K562 (cell line): ENCODE measurements around the gene SPEG. TPM values are rescaled to one million over a fixed set of nuclear protein-coding genes. Genes with fewer than 3 reads are reported as not detected.

Source experiments
- ATAC-seq: fragments of 200-7000 bp; cut with Tn5 transposase; 3 replicates; pipeline ENCODE4 v1.9.1; 2020; ENCODE audit warnings: moderate library complexity
- BruUV-seq: library from RNA; stranded (reverse); fragments of 400-500 nt; replicated peaks from 2 replicates; lab custom pipeline; 2021; lab: Mats Ljungman, UMichigan
- CTCF ChIA-PET: fragments of 300-600 bp; formaldehyde crosslinking; extraction: SDS; loops from one replicate; lab custom pipeline; 2021; ENCODE audit warnings: low intra/inter-chr PET ratio; lab: Yijun Ruan, JAX
- POLR2A ChIA-PET: fragments of 300-600, 350-650 bp; sonication (Branson Sonifier 250); formaldehyde crosslinking; extraction: SDS; loops from one replicate; lab custom pipeline; 2021; ENCODE audit warnings: antibody characterized with exemption, inconsistent platforms; lab: Yijun Ruan, JAX
- DNase-seq, 4 experiments: peaks; one replicate each; pipeline versions ENCODE4 v3.0.0 to v3.0.0-alpha.2; 2011 to 2018; ENCODE audit warnings: low spot score in 3 of 4, mixed read lengths in 3 of 4; ENCODE audit errors: extremely low read depth in 1 of 4
- FAIRE-seq: peaks from 2 replicates; lab custom pipeline; 2011; peaks lifted over from hg19 to GRCh38; lab: Jason Lieb, UNC
- H2AFZ ChIP-seq: 2 replicates; pipeline ENCODE4 v1.6.0; 2011; ENCODE audit warnings: low read depth, low read length, control low read depth, inconsistent platforms
- H3K27ac ChIP-seq: fragments of 200-600 bp; 3 replicates; pipeline ENCODE4 v1.8.0; 2011; ENCODE audit warnings: low read depth, mild to moderate bottlenecking, control low read depth, inconsistent platforms, low read length, moderate library complexity, mixed read lengths; ENCODE audit errors: extremely low read depth
- H3K27me3 ChIP-seq, 2 experiments: fragments of 300-600 bp in 1 of 2; 2 replicates in 1 of 2; 3 replicates in 1 of 2; pipeline versions ENCODE4 v1.6.0 to v1.8.0; 2011; ENCODE audit warnings: inconsistent platforms in 2 of 2, low read length in 2 of 2, mild to moderate bottlenecking in 1 of 2, mixed read lengths in 1 of 2, moderate library complexity in 1 of 2; ENCODE audit not compliant: control insufficient read depth in 2 of 2, insufficient read depth in 2 of 2
- H3K36me3 ChIP-seq: fragments of 300-600 bp; 3 replicates; pipeline ENCODE4 v1.8.0; 2011; ENCODE audit warnings: mild to moderate bottlenecking, low read length, inconsistent platforms; ENCODE audit not compliant: control insufficient read depth, insufficient read depth
- H3K4me1 ChIP-seq, 2 experiments: fragments of 200-600 bp in 1 of 2; replicated peaks in 1 of 2; 2 replicates in 1 of 2; 3 replicates in 1 of 2; pipeline versions ENCODE4 v1.5.1 to v1.8.0; 2011; ENCODE audit warnings: inconsistent platforms in 2 of 2, low read length in 2 of 2, mild to moderate bottlenecking in 1 of 2, mixed read lengths in 1 of 2, moderate library complexity in 1 of 2; ENCODE audit not compliant: control insufficient read depth in 2 of 2, insufficient read depth in 2 of 2
- H3K4me2 ChIP-seq: 2 replicates; pipeline ENCODE4 v1.6.1; 2011; ENCODE audit warnings: low read length, control low read depth, inconsistent platforms, mixed read lengths; ENCODE audit not compliant: insufficient read depth
- H3K4me3 ChIP-seq: fragments of 200-600 bp; sonication (generic), shearing (Covaris generic); 2 replicates; pipeline ENCODE4 v1.5.1; 2016; ENCODE audit warnings: control low read depth, inconsistent platforms
- H3K79me2 ChIP-seq: fragments of 200-600 bp; 3 replicates; pipeline ENCODE4 v1.8.0; 2011; ENCODE audit warnings: low read length, inconsistent platforms; ENCODE audit not compliant: control insufficient read depth, insufficient read depth
- H3K9ac ChIP-seq, 2 experiments: 2 replicates each; pipeline versions ENCODE4 v1.6.0 to v1.6.1; 2011; ENCODE audit warnings: low read depth in 2 of 2, low read length in 2 of 2, control low read depth in 1 of 2, inconsistent platforms in 1 of 2, mild to moderate bottlenecking in 1 of 2, mixed read lengths in 1 of 2; ENCODE audit not compliant: insufficient read depth in 1 of 2
- H3K9me1 ChIP-seq: one replicate; pipeline ENCODE4 v1.6.0; 2011; ENCODE audit warnings: inconsistent platforms, mild to moderate bottlenecking, low read length, moderate library complexity; ENCODE audit not compliant: control insufficient read depth, insufficient read depth
- H3K9me3 ChIP-seq: replicated peaks from 2 replicates; pipeline ENCODE4 v1.5.1; 2011; ENCODE audit warnings: low read depth, low read length, inconsistent platforms; ENCODE audit not compliant: control insufficient read depth, insufficient read depth
- H4K20me1 ChIP-seq: replicated peaks from 2 replicates; pipeline ENCODE4 v1.6.1; 2011; ENCODE audit warnings: low read length, inconsistent platforms, mixed read lengths; ENCODE audit not compliant: control insufficient read depth, insufficient read depth
- BCL6 ChIP-seq: fragments of 250-450 bp; sonication (Bioruptor Pico); IDR thresholded peaks from 2 replicates; pipeline ENCODE4 v1.4.0; 2020
- NCOR1 ChIP-seq: fragments of 450-650 bp; IDR thresholded peaks from 2 replicates; pipeline ENCODE4 v1.6.1; 2016; ENCODE audit warnings: mild to moderate bottlenecking, moderate library complexity
- RB1 ChIP-seq: fragments of 450-650 bp; IDR thresholded peaks from 2 replicates; pipeline ENCODE4 v1.6.1; 2017; ENCODE audit warnings: low read depth, mild to moderate bottlenecking
- RBM22 ChIP-seq: fragments of 200-400 bp; formaldehyde crosslinking; IDR thresholded peaks from 2 replicates; pipeline ENCODE4 v1.6.1; 2018; ENCODE audit warnings: low read length, low read depth; ENCODE audit not compliant: poor library complexity, severe bottlenecking
- RCOR1 ChIP-seq, 2 experiments: IDR thresholded peaks; 2 replicates each; pipeline ENCODE4 v1.6.1; 2012; ENCODE audit warnings: low read depth in 2 of 2, low read length in 2 of 2, borderline replicate concordance in 1 of 2, improper control_type of control experiment in 1 of 2
- SMARCC2 ChIP-seq: fragments of 450-650 bp; IDR thresholded peaks from 2 replicates; pipeline ENCODE4 v1.6.1; 2017; ENCODE audit warnings: antibody characterized with exemption, moderate library complexity, mild to moderate bottlenecking, low read depth
- ZNF140 ChIP-seq: fragments of 250-450 bp; sonication (Bioruptor Pico); IDR thresholded peaks from 2 replicates; pipeline ENCODE4 v1.8.0; 2021; ENCODE audit warnings: moderate library complexity, mild to moderate bottlenecking, inconsistent platforms
- ZNF79 ChIP-seq: fragments of 250-450 bp; sonication (Bioruptor Pico); IDR thresholded peaks from 2 replicates; pipeline ENCODE4 v1.4.0; 2020; ENCODE audit warnings: low read depth, mild to moderate bottlenecking, moderate library complexity
- WGBS: fragments of 100-300 bp; shearing (Covaris generic); methylation state at CpG from one replicate; pipeline ENCODE4 v1.1.6; 2016; ENCODE audit warnings: low coverage, mixed read lengths; ENCODE audit not compliant: insufficient coverage; ENCODE audit errors: missing lambda C conversion rate; 5-methylcytosine and 5-hydroxymethylcytosine counted together
- in situ Hi-C: fragments of 300-500 bp; cut with MboI; formaldehyde crosslinking; loops from 4 replicates; pipeline ENCODE4 v1.15.0; 2018; ENCODE audit warnings: inconsistent platforms, mixed read lengths
- intact Hi-C: fragments of 100-400 bp; cut with micrococcal nuclease; formaldehyde crosslinking; loops from 2 replicates; pipeline ENCODE4 v1.14.2; 2022
- polyA plus RNA-seq, 8 experiments: library from polyadenylated mRNA; depleted of rRNA in 4 of 8; stranded (reverse) in 5 of 8; unstranded in 3 of 8; fragments of >200 nt; fragmentation: Nextera tagmentation in 2 of 8; fragmentation: Illumina TruSeq in 1 of 8; extraction: Ambion mirVana in 2 of 8; extraction: Trizol in 1 of 8; gene quantifications; 2 replicates each; pipeline versions ENCODE4 v1.2.1 to v1.2.3, GENCODE V29; 2011 to 2014; ENCODE audit warnings: inconsistent platforms in 1 of 8, missing spikeins in 1 of 8
- total RNA-seq, 7 experiments: library from RNA; depleted of rRNA in 6 of 7; stranded (reverse); fragments of >200 nt in 6 of 7; fragmentation: Illumina TruSeq in 2 of 7; extraction: Trizol in 2 of 7; gene quantifications; 2 replicates each; pipeline versions ENCODE4 v1.2.1 to v1.2.3, GENCODE V29; 2011 to 2021; ENCODE audit warnings: low replicate concordance in 1 of 7
- TF ChIP-seq, protein P1 (sequence below): fragments of 250-450 bp; sonication (Bioruptor Pico); IDR thresholded peaks from 2 replicates; pipeline ENCODE4 v1.8.0; 2022; ENCODE audit warnings: inconsistent platforms, mild to moderate bottlenecking, moderate library complexity, borderline replicate concordance
- TF ChIP-seq, protein P2 (sequence below): fragments of 250-450 bp; sonication (Bioruptor Pico); IDR thresholded peaks from 2 replicates; pipeline ENCODE4 v1.8.0; 2021; ENCODE audit warnings: mild to moderate bottlenecking, moderate library complexity
- TF ChIP-seq, protein P3 (sequence below): IDR thresholded peaks from 2 replicates; pipeline ENCODE4 v1.6.1; 2016; ENCODE audit warnings: missing genetic modification characterization, missing compliant biosample characterization

The SPEG gene
- total and polyA plus RNA-seq, 9 of the 15 experiments (the other 6 are each of a cell fraction or from before 2014, with no cell fraction given) = 0.49 to 8.7 (median 3.0) TPM

- TF ChIP-seq, protein P1, sequence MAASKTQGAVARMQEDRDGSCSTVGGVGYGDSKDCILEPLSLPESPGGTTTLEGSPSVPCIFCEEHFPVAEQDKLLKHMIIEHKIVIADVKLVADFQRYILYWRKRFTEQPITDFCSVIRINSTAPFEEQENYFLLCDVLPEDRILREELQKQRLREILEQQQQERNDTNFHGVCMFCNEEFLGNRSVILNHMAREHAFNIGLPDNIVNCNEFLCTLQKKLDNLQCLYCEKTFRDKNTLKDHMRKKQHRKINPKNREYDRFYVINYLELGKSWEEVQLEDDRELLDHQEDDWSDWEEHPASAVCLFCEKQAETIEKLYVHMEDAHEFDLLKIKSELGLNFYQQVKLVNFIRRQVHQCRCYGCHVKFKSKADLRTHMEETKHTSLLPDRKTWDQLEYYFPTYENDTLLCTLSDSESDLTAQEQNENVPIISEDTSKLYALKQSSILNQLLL (CRISPR knock-in tag) = no peak
- TF ChIP-seq, all 486 proteins: peak for 0
Observed at GRCh38 chr2:219477815-219478214, 43.2 kb downstream of the SPEG start (continued).

- no peak overlapping the region for H3K4me3 ChIP-seq
- POLR2A ChIA-PET = interaction anchor here (0.6 kb wide), 1 partner anchor 212 kb away, joined by 3 read pairs; no protein-coding TSS in a partner anchor
- FAIRE-seq = no peak
Observed at GRCh38 chr2:219478916-219479315, 44.3 kb downstream of the SPEG start.

More at GRCh38 chr2:219478916-219479315, 44.3 kb downstream of the SPEG start:
- intact Hi-C loops (loop anchor here (5.0 kb wide), 1 partner anchor 77 kb away; no protein-coding TSS in a partner anchor), in situ Hi-C loops (loop anchor here (10.0 kb wide), 1 partner anchor 46 kb away; no protein-coding TSS in a partner anchor)
- no peaks in the 10 kb centered on the region for H3K79me2 ChIP-seq
- H3K27me3 ChIP-seq = no peaks in the 10 kb centered on the region
- TF ChIP-seq BCL6 (no peak), RCOR1 (IDR thresholded peaks at IDR 0.05; ENCODE audit: borderline replicate concordance in 1 of 2, low read depth in 2 of 2, low read length in 2 of 2) (no peak), ZNF140 (CRISPR knock-in tag) (no peak), RB1 (no peak), ZNF79 (no peak), SMARCC2 (no peak), NCOR1 (no peak), RBM22 (no peak)
- TF ChIP-seq, protein P2, sequence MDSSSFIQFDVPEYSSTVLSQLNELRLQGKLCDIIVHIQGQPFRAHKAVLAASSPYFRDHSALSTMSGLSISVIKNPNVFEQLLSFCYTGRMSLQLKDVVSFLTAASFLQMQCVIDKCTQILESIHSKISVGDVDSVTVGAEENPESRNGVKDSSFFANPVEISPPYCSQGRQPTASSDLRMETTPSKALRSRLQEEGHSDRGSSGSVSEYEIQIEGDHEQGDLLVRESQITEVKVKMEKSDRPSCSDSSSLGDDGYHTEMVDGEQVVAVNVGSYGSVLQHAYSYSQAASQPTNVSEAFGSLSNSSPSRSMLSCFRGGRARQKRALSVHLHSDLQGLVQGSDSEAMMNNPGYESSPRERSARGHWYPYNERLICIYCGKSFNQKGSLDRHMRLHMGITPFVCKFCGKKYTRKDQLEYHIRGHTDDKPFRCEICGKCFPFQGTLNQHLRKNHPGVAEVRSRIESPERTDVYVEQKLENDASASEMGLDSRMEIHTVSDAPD = no peak
- TF ChIP-seq, protein P3, sequence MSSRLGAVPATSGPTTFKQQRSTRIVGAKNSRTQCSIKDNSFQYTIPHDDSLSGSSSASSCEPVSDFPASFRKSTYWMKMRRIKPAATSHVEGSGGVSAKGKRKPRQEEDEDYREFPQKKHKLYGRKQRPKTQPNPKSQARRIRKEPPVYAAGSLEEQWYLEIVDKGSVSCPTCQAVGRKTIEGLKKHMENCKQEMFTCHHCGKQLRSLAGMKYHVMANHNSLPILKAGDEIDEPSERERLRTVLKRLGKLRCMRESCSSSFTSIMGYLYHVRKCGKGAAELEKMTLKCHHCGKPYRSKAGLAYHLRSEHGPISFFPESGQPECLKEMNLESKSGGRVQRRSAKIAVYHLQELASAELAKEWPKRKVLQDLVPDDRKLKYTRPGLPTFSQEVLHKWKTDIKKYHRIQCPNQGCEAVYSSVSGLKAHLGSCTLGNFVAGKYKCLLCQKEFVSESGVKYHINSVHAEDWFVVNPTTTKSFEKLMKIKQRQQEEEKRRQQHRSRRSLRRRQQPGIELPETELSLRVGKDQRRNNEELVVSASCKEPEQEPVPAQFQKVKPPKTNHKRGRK (tag) = no peak
- H3K4me2 ChIP-seq = no peak overlapping the region
- no peaks in the 10 kb centered on the region for H3K36me3 ChIP-seq
- CTCF ChIA-PET = no interaction called here
- no peaks in the 10 kb centered on the region for H3K9me1 ChIP-seq
- DNase-seq (no peak), ATAC-seq (no peak)
- H3K27ac ChIP-seq = no peak overlapping the region
- 50% methylated on average over 4 of the region's 8 CpGs for WGBS
- no peaks in the 10 kb centered on the region for H3K9me3 ChIP-seq
- BruUV-seq = no TSS peak
- H3K9ac ChIP-seq = no peak overlapping the region
- no peak overlapping the region for H2AFZ ChIP-seq
- no peaks in the 10 kb centered on the region; the same call in 1 of the 2 replicates for H4K20me1 ChIP-seq
- peaks cover 7 to 46% of the 10 kb centered on the region in 2 experiments; a peak in 4 of 5 replicates for H3K4me1 ChIP-seq
